ENCODE measurements around the gene ARL2BP.
"Not testable (repeated sequence)": the region's sequence is repeated elsewhere in the genome, so short reads cannot be mapped to it uniquely, and the experiment has no call there.

The ARL2BP gene

DNA sequence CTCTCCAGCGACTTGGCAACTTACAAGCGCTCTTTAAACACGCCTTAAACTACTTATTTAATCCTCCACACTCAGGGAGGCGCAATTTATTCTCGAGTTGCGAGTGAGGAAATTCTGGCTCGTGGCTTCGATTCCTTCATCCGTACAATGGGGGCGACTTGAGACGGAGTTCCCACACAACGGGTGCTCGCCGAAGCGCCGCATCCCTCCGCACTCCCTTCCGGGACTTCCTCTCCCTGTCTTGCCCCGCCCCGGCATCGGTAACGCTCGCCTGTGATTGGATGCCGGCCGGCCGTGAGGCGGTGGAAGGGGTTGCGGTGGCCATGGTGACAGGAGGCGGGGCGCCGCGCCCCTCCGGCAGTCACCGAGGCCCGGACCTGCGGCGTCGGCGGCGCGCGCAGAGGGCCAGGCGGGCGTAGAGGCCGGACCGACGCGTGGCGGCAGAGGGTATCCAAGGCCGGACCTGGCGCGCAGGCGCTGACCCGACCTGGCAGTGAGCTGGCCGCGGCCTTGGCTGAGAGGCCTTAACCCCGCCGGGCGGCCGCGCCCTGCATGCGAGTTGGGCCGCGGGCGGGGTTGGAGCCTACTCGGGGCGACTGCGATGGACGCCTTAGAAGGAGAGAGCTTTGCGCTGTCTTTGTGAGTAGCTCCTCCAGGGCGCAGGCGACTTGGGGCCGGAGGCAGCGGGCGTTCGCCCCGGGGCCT, at the start of gene ARL2BP:
ARL2BP (plus strand) TSS at position 493 of the 705 bp plus-strand sequence; CDS start at position 602, 109 bp downstream.
- peak; percentile 94 for FAIRE-seq

DNA sequence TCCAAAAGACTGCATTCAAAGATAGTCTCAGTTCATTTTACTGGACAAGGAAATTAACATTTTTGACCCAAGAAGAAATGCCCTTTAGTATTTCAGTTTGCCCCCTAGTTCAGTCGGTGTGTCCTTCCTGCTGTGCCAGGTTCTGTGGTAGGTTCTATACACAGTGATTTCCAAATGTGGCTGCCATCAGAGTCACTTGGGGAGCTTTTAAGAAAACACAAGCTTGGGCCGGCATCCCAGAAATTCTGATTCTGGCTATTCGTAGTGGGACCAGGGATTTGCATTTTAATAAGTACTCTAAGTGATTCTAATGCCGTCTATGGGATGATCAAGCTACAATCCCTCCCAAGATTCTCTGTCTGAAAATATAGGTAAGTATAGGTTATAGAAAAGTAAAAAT, 48.8 kb upstream of the ARL2BP start:
- FAIRE-seq, result no peak

DNA sequence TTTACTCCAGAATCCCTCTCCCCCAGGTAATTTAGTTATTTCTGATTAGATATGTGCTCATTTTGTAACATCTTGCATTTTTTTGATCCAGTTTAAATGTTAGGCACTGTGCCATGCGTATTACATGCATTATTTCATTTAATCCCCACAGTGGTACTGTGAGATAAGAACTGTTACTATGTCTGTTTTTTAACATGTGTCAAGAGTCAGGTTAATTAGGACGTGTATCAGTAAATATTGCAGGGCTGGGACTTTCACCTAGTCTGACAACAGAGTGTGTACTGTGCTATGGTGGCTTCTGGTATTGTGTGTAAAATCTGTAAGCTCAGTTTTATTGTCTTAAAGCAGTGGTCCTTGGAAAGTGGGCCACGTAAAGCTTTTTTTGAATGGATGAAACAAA, 48.3 kb upstream of the ARL2BP start:
- FAIRE-seq, result no peak

GRCh38 chr16:57200321-57200720, 44.7 kb upstream of the ARL2BP start:
- FAIRE-seq, result not testable (repeated sequence)

- FAIRE-seq, result not testable (repeated sequence)
Observed at GRCh38 chr16:57200926-57201325, 44.1 kb upstream of the ARL2BP start.

GRCh38 chr16:57202095-57202886, 42.8 kb upstream of the ARL2BP start:
- FAIRE-seq, result no peak

DNA sequence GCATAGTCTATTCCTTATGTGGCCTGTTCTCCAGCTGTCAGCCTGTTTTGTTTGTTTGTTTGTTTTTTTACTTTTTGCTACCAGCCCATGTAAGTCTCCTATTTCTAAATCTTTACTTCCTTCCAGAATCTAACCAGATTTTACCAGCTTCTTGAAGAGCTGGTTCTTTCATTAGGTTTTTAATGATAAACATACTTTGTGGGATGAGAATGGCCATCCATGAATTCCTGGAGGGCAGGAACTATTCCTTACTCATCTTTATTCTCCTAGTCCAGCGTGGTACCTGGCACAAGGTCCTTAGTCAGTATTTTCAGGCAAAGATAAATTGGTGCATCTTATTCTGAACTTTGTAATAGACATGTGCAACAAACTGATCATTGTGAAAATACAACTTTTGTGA, 41.6 kb upstream of the ARL2BP start:
- no peak for FAIRE-seq

DNA sequence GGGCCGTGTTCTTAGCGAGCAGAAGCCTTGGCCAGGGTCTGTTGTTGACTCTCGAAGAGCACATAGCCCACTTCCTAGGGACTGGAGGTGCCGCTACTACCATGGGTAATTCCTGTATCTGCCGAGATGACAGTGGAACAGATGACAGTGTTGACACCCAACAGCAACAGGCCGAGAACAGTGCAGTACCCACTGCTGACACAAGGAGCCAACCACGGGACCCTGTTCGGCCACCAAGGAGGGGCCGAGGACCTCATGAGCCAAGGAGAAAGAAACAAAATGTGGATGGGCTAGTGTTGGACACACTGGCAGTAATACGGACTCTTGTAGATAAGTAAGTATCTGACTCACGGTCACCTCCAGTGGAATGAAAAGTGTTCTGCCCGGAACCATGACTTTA, 40.4 kb upstream of the ARL2BP start:
- FAIRE-seq, result no peak

- FAIRE-seq, result no peak
Observed at GRCh38 chr16:57208926-57209325, 36.1 kb upstream of the ARL2BP start.

DNA sequence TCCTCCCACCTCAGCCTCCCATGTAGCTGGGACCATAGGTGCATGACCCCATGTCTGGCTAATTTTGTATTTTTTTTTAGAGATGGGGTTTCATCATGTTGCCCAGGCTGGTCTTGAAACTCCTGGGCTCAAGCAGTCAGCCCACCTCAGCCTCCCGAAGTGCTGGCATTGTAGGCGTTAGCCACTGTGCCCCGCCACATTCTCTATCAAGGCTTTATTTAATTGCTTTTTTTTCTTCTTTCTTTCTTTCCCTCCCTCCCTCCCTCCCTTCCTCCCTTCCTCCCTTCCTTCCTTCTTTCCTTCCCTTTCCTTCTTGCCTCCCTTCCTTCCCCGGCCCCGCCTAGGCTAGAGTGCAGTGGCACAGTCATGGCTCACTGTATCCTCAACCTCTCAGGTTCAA, 35.3 kb upstream of the ARL2BP start:
- no peak for FAIRE-seq

DNA sequence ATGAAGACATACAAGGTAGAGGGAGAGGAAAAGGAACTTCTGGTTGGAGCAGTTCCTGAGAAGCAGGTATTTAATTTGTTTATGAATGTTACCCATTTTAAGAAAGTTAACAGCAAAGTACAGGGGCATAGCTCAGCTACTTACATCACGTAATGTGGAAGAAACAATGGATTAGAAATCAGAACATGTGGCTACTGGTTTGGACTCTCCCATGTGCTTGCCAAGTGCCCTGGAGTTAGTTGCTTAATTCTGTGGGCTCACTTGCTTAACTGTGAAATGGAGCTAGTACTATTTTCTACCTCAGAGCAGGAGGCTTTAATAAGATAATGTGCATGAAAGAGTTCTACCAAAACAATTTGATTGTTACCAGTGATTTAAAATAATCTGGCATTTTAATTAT, 31.6 kb upstream of the ARL2BP start:
- no peak for FAIRE-seq

GRCh38 chr16:57216968-57217367, 28.1 kb upstream of the ARL2BP start:
- FAIRE-seq, result no peak

DNA sequence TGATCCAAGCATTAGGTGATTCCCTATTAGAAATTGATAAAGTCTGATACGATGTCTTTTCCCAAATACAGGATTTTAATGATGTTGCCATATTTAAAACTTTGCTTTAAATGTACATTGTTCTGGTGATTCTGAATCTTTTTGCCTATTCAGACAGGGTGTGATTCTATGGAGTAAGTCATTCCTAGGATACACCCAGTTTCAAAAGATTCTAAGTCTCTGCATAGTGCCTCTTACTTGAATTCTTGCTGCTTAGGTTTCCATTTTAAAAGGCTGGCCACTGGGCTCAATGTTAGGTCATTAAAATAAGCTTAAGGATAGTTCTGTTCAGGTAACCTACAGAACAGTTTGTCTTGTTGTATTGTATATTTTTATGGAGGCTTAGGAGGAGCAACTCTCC, 22.0 kb upstream of the ARL2BP start:
- no peak for FAIRE-seq

DNA sequence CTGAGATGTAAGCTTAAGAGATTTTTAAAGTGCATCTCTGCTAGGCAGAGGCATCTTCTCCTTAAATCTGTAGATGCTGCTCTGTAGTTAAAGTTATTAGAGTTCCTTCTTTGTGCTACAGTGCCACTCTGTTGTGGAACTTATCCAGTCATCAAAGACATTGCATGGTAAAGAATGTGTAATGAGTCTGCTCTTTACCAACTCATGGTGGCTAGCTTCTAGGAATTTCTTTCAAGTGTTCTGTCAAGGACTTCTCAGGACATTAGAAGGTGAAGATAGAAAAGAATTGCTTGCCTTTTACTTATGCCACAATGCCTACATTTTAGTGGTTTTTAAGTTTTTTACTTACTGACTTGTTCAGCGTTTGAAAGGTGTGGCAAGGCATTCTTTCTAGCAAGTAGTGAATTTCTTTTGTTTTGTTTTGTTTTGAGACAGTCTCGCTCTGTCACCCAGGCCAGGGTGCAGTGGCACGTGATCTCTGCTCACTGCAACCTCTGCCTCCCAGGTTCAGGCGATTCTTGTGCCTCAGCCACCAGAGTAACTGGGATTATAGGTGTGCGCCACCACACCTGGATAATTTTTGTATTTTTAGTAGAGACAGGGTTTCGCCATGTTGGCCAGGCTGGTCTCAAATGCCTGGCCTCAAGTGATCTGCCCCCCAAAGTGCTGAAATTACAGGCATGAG, 20.3 kb upstream of the ARL2BP start:
- FAIRE-seq, result no peak

DNA sequence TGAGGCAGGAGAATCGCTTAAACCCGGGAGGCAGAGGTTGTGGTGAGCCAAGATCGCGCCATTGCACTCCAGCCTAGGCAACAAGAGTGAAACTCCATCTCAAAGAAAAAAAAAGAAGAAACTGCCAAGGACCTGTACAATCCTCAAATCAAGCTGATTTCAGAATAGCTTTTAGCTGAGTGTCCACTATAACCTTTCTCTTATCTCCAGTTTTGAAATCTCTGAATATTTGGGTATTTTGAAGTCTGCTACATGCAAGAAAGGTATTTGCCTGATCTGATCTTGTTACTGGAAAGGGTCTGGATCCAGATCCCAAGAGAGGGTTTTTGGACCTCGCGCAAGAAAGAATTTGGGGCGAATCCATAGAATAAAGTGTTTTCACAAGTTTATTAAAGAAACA, 19.1 kb upstream of the ARL2BP start:
- FAIRE-seq, result no peak

DNA sequence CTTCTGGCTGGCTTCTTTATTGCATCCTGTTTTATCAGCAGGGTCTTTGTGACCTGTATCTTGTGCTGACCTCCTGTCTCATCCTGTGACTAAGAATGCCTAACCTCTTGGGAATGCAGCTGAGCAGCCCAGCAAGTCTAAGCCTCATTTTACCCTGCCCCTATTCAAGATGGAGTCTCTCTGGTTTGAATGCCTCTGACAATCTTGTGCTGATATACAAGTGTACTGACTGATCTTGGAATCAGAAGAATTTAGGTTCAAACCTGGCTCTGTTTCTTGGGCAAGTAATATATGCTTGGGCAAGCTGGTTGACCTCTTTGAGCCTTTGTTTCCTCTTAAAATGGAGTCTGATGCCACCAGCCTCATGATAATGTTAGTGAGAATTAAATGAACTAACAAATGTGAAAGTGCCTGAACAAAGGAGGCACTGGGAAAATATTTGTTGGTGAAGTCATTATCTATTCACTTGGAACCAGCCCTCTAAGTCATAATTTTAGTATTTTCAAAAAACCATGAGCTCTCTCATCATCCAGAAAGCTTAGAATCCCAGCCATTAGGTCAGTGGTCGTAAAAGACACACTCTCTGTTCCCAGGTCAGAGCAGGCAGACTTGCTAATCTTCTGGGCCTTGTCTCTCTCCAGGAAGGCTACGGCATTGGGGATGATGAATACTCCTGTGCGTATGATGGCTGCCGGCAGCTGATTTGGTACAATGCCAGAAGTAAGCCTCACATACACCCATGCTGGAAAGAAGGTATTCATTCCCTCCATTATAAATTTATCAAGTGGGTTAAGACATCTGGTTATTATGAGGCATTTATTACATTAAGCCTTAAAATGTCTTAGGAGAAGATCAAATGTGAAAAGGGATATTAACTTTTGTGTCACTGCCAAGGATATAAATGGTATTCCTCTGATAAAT, 18.1 kb upstream of the ARL2BP start:
- FAIRE-seq, result no peak

- FAIRE-seq, result no peak
Observed at GRCh38 chr16:57229079-57229478, 16.0 kb upstream of the ARL2BP start.

GRCh38 chr16:57231821-57232350, 13.2 kb upstream of the ARL2BP start:
- no peak for FAIRE-seq

GRCh38 chr16:57233944-57234706, 10.9 kb upstream of the ARL2BP start:
- no peak for FAIRE-seq

GRCh38 chr16:57234707-57235092, 10.4 kb upstream of the ARL2BP start:
- no peak for FAIRE-seq

GRCh38 chr16:57235128-57236021, 9.7 kb upstream of the ARL2BP start:
- no peak for FAIRE-seq

Data from G401.6 (cell line).